Body of pancreas (tissue), 4 donors: ENCODE results near the gene PRR7. TPM values are rescaled to one million over a fixed set of nuclear protein-coding genes. Genes with fewer than 3 reads are reported as not detected.

ENCODE experiments used
- ATAC-seq: fragments of 150-250 bp; one replicate; pipeline ENCODE4 v1.9.1; 2016
- DNase-seq, 4 donors: peaks; one replicate each; pipeline ENCODE4 v3.0.0-alpha.2; 2019
- H3K27ac ChIP-seq, 4 donors: fragments of 200-600 bp; sonication (generic); 1 replicate in 3 of 4; 2 replicates in 1 of 4; pipeline versions ENCODE4 v1.5.1 to v1.6.1; 2016 to 2019; ENCODE audit warnings: mild to moderate bottlenecking in 1 of 4, mixed read lengths in 1 of 4, moderate library complexity in 1 of 4
- H3K27me3 ChIP-seq, 2 donors: fragments of 200-600 bp; sonication (generic); one replicate each; pipeline ENCODE4 v1.6.0; 2016; ENCODE audit warnings: mild to moderate bottlenecking in 1 of 2
- H3K36me3 ChIP-seq, 2 donors: fragments of 200-600 bp; sonication (generic); replicated peaks in 1 of 2; 2 replicates each; pipeline ENCODE4 v1.5.1; 2016; ENCODE audit warnings: low read depth in 2 of 2; ENCODE audit not compliant: insufficient read depth in 1 of 2
- H3K4me1 ChIP-seq: fragments of 200-600 bp; sonication (generic); one replicate; pipeline ENCODE4 v1.6.0; 2016
- H3K4me3 ChIP-seq, 2 donors: fragments of 200-600 bp; sonication (generic); 1 replicate in 1 of 2; 2 replicates in 1 of 2; pipeline ENCODE4 v1.5.1; 2016 to 2019
- H3K9me3 ChIP-seq, 3 donors: fragments of 200-600 bp; sonication (generic); 1 replicate in 2 of 3; 2 replicates in 1 of 3; pipeline ENCODE4 v1.5.1; 2016
- POLR2A ChIP-seq, 3 donors: fragments of 450-650 bp; IDR thresholded peaks; one replicate each; pipeline ENCODE4 v1.6.1; 2016; ENCODE audit warnings: antibody characterized with exemption in 3 of 3, mild to moderate bottlenecking in 2 of 3
- WGBS, 2 donors: methylation state at CpG; one replicate each; pipeline ENCODE4 v1.1.5; 2017; 5-methylcytosine and 5-hydroxymethylcytosine counted together
- intact Hi-C: fragments of 100-400 bp; cut with DNase I; formaldehyde crosslinking; loops from one replicate; pipeline ENCODE4 v1.15.1; 2023
- total RNA-seq, 2 donors: library from RNA; depleted of rRNA; stranded (reverse); fragments of >200 nt; gene quantifications; one replicate each; pipeline ENCODE4 v1.1.0, GENCODE V29; 2016
- TF ChIP-seq, protein P1 (sequence below), 7 experiments: fragments of 450-650 bp in 4 of 7; fragments of 200-600 bp in 3 of 7; sonication (generic) in 3 of 7; IDR thresholded peaks; one replicate each; pipeline ENCODE4 v1.5.1; 2016 to 2019; ENCODE audit warnings: antibody characterized with exemption in 7 of 7

Gene PRR7
- total RNA-seq, 2 donors from 2014 or later = 0.78 to 1.3 TPM

DNA sequence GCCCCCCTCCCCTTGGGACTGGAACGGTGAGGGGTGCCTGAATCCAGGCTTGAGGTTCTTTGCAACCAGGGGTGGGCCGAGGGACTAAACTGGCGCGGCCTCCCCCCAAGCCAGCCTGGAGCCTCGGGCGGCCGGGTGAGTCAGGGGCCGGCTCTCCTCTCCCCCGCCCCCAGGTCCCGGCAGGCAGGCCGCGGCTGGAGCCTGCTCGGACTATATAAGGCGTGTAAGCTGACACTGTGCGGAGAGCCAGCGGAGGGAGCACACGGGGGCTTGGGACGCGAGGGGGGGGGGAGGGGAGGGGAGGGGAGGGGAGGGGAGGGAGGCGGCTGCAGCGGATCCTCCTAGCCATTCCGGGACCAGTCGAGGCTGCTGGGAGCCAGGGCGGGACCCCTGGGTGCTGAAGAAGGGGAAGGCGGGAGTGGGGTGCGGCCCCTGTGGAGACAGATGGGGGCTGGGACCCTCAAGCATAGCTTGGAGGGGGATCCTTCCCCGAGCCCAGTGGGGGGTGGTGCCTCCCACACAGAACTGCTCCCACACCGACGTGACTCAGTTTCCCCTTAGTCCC lies 50.2 kb downstream of the PRR7 start:
- DNase-seq (peak in 3 of 4 donors; percentile 57 to 70 (median 59)), ATAC-seq (no peak)
- 0% methylated on average over 1 to 13 of the region's 29 CpGs for WGBS, 2 donors
- H3K36me3 ChIP-seq = no peaks in the 10 kb centered on the region
- H3K4me1 ChIP-seq = peaks cover 34% of the 10 kb centered on the region
- intact Hi-C loops = no loop called here
- H3K9me3 ChIP-seq = no peaks in the 10 kb centered on the region
- TF ChIP-seq, protein P1, sequence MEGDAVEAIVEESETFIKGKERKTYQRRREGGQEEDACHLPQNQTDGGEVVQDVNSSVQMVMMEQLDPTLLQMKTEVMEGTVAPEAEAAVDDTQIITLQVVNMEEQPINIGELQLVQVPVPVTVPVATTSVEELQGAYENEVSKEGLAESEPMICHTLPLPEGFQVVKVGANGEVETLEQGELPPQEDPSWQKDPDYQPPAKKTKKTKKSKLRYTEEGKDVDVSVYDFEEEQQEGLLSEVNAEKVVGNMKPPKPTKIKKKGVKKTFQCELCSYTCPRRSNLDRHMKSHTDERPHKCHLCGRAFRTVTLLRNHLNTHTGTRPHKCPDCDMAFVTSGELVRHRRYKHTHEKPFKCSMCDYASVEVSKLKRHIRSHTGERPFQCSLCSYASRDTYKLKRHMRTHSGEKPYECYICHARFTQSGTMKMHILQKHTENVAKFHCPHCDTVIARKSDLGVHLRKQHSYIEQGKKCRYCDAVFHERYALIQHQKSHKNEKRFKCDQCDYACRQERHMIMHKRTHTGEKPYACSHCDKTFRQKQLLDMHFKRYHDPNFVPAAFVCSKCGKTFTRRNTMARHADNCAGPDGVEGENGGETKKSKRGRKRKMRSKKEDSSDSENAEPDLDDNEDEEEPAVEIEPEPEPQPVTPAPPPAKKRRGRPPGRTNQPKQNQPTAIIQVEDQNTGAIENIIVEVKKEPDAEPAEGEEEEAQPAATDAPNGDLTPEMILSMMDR (IDR thresholded peaks at IDR 0.05) = no peak
- no peak for TF ChIP-seq POLR2A (IDR thresholded peaks at IDR 0.05)
- peak overlapping the region; percentile 44 to 64 (median 62) for H3K27ac ChIP-seq
- peak overlapping the region; percentile 23 to 74 for H3K4me3 ChIP-seq
- H3K27me3 ChIP-seq = no peaks in the 10 kb centered on the region

DNA sequence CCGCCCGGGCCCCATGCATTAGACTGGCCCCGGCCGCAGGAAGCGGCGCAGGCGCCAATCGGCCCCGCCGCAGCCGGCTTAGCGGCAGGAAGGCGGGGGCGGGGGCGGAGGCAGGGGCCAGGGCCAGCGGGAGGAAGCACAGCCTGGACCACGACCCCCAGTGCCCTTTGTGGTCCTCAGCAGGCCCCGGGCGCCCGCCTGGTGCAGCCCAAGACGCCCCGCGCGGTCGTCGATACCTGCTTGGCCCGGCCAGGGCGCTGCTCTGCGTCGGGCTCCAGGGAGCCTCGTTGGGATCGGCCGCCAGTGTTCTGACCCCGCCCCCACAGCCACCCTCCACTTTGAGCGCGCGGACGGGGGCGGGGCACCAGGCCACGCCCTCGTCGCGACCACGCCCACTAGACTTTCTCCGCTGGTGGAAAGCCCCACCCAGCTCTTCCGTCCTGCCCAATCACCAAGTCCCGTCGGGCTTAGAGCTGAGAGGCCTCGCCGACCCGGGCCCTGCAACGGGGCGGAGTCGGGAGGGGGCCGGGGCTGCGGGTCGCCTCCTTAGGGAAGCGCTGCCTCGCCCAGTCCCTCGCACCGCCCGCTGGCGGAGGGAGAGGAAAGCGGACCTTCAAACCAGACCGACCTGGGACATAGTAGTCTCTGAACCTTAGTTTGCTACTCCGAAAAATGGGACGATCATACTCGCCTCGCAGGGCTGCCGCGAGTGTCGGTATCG lies 50.8 kb downstream of the PRR7 start, which contains the start of gene PDLIM7:
Gene PDLIM7, minus strand, starts transcription at position 313 of the 721 bp plus-strand sequence. CDS start 1,092 bp downstream, outside the sequence.
- Histone ChIP-seq H3K36me3 (no peaks in the 10 kb centered on the region), H3K27me3 (no peaks in the 10 kb centered on the region), H3K4me3 (peak within 1 kb of the TSS; percentile 23 to 74), H3K27ac (peak within 1 kb of the TSS; percentile 44 to 64 (median 62)), H3K4me1 (peaks cover 34% of the 10 kb centered on the region), H3K9me3 (no peaks in the 10 kb centered on the region)
- intact Hi-C loops = no loop called here
- peak; percentile 96 to 97 (median 97) for DNase-seq
- ATAC-seq = peak; percentile 92
- TF ChIP-seq, protein P1 (IDR thresholded peaks at IDR 0.05) = peak in 4 of 7 experiments; percentile 13 to 31 (median 20)
- peak; percentile 84 to 89 (median 87) for TF ChIP-seq POLR2A (IDR thresholded peaks at IDR 0.05)
- WGBS, 2 donors = 0 to 1% methylated on average over 12 to 57 of the region's 73 CpGs

DNA sequence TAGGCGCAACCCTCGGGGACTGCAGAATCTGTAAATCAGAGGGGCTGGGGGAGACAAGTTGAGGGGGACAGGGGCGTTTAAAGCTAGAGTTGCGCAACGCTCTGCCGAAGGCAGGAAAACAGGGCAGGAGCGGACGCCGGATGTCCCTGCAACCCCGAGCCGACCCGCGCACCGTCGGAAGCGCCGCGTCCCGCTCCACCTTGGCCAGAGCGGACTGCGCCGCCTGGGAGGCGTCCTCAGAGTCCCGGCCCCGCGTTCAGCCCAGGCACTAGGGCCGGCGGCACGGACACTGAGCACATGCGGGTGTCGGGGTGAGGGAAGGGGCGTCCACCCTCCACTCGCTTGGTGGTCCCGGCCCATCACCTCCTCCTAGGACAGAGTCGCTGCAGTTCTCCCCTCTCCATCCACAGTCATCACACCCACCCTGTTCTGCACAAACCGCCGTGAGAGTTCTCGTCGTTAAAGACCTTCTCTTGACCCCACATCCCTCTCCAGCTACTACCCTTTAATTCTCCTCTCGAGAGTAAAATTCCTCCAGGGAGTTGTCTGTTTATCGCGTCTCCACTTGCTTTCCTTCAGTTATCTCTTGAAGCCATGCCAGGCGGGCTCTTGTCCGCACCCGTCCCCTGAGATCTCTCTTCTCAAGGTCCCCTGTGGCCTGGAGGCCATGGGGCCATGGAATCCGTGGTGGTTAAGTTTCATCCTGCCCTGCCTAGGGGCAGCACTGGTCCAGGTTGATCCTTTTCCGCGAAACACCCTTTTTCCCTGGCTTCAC lies 51.6 kb downstream of the PRR7 start:
- DNase-seq (peak in 2 of 4 donors; percentile 26 to 47), ATAC-seq (peak; percentile 15)
- no peak for TF ChIP-seq POLR2A (IDR thresholded peaks at IDR 0.05)
- TF ChIP-seq, protein P1 (IDR thresholded peaks at IDR 0.05) = no peak
- H3K36me3 ChIP-seq = no peaks in the 10 kb centered on the region
- H3K27me3 ChIP-seq = no peaks in the 10 kb centered on the region
- peaks cover 34% of the 10 kb centered on the region for H3K4me1 ChIP-seq
- H3K27ac ChIP-seq = peak overlapping the region in 2 of 4 donors; percentile 62 to 64
- H3K9me3 ChIP-seq = no peaks in the 10 kb centered on the region
- intact Hi-C loops = no loop called here
- WGBS, 2 donors = 10 to 11% methylated on average over 41 to 44 of the region's 48 CpGs
- H3K4me3 ChIP-seq = no peak overlapping the region

DNA sequence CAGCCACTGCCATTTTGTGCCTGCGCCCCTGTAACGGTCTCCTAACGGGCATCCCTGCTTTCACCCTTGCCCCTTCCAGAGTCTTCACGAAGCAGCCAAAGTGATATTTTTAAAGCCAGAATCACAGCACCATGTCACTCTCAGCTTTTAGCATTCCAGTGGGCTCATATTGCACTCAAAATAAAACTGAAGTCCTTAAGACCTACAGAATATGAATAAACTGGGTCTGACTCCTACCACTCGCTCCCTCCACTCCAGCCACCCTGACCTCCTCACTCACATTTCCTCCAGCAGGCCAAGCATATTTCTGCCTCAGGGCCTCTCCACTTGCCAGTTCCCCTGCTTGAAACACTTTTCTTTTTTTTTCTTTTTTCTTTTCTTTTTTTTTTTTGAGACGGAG lies 53.2 kb downstream of the PRR7 start:
- intact Hi-C loops = loop anchor here (5.0 kb wide), 1 partner anchor 113 kb away; no protein-coding TSS in a partner anchor
- H3K4me1 ChIP-seq = peaks cover 25% of the 10 kb centered on the region
- no peaks in the 10 kb centered on the region for H3K9me3 ChIP-seq
- TF ChIP-seq, protein P1 (IDR thresholded peaks at IDR 0.05) = no peak
- TF ChIP-seq POLR2A (IDR thresholded peaks at IDR 0.05) = no peak
- H3K4me3 ChIP-seq = no peak overlapping the region
- no peak overlapping the region for H3K27ac ChIP-seq
- WGBS, 2 donors = 77 to 91% methylated on average over 6 of the region's 6 CpGs
- DNase-seq = no peak
- no peaks in the 10 kb centered on the region for H3K36me3 ChIP-seq
- no peaks in the 10 kb centered on the region for H3K27me3 ChIP-seq
- ATAC-seq = no peak
